Activated T-cell treated with anti-CD3 and anti-CD28 coated beads, Interleukin-2, amount 50 U/mL, for 72 hours (primary cell): ENCODE results near the gene KANSL1L. TPM values are rescaled to one million over a fixed set of nuclear protein-coding genes. Genes with fewer than 3 reads are reported as not detected.

Experiments used
- total RNA-seq, 2 donors: library from RNA; stranded (reverse); gene quantifications; one replicate each; pipeline ENCODE4 v1.2.3, GENCODE V29; 2022

Gene KANSL1L
- total RNA-seq, 2 donors from 2014 or later = 7.8 to 10.5 TPM

Other genes starting within 250 kb of the KANSL1L start
- gene RPE, start 168.8 kb downstream of the KANSL1L start, total RNA-seq = 10 to 100 TPM; 35.8 to 37.3 TPM
- gene ACADL, start 54.0 kb upstream of the KANSL1L start, total RNA-seq = not detected
- not detected for gene MYL1, start 143.8 kb upstream of the KANSL1L start, total RNA-seq